GM12878 (cell line): Measurements from ENCODE around the gene TNFSF13. TPM values are rescaled to one million over a fixed set of nuclear protein-coding genes. Genes with fewer than 3 reads are reported as not detected.
A peak's percentile ranks its signal among the peaks of the same experiment; 100 is the strongest.

ENCODE experiments used
- ATAC-seq: fragments of 200-7000 bp; cut with Tn5 transposase; 3 replicates; pipeline ENCODE4 v1.9.1; 2020; ENCODE audit warnings: mild to moderate bottlenecking, moderate library complexity
- BruUV-seq: library from RNA; stranded (reverse); fragments of 400-500 nt; replicated peaks from 2 replicates; lab custom pipeline; 2021; lab: Mats Ljungman, UMichigan
- CTCF ChIA-PET: fragments of 300-600 bp; sonication (Branson Sonifier 250); formaldehyde crosslinking; extraction: SDS; loops from one replicate; lab custom pipeline; 2021; ENCODE audit warnings: inconsistent platforms; lab: Yijun Ruan, JAX
- POLR2A ChIA-PET: fragments of 350-600 bp; formaldehyde crosslinking; extraction: SDS; loops from one replicate; lab custom pipeline; 2021; ENCODE audit warnings: inconsistent platforms; lab: Charles Lee
- RAD21 ChIA-PET: fragments of 300-600 bp; sonication (Branson Sonifier 250); formaldehyde crosslinking; loops from one replicate; lab custom pipeline; 2023; ENCODE audit warnings: antibody characterized with exemption; ENCODE audit not compliant: unreplicated experiment; lab: Charles Lee
- SMC1A ChIA-PET: fragments of 300-600 bp; sonication (Branson Sonifier 250); formaldehyde crosslinking; loops from one replicate; lab custom pipeline; 2023; ENCODE audit not compliant: unreplicated experiment, uncharacterized antibody; lab: Charles Lee
- DNase-seq: peaks from one replicate; pipeline ENCODE4 v3.0.0-alpha.2; 2011; ENCODE audit warnings: low read depth, low spot score
- FAIRE-seq: peaks from 3 replicates; lab custom pipeline; 2011; peaks lifted over from hg19 to GRCh38; lab: Jason Lieb, UNC
- H2AFZ ChIP-seq: 2 replicates; pipeline ENCODE4 v1.6.0; 2011; ENCODE audit warnings: low read depth, low read length, control low read depth; ENCODE audit not compliant: control insufficient read depth
- H3K27ac ChIP-seq: 2 replicates; pipeline ENCODE4 v1.5.1; 2011; ENCODE audit warnings: control low read depth; ENCODE audit not compliant: control insufficient read depth, insufficient read depth
- H3K27me3 ChIP-seq, 2 experiments: replicated peaks in 1 of 2; 2 replicates each; pipeline versions ENCODE4 v1.6.0 to v1.6.1; 2011; ENCODE audit warnings: low read length in 1 of 2; ENCODE audit not compliant: control insufficient read depth in 2 of 2, insufficient read depth in 2 of 2
- H3K36me3 ChIP-seq, 2 experiments: 2 replicates each; pipeline ENCODE4 v1.5.1; 2011; ENCODE audit warnings: low read length in 1 of 2; ENCODE audit not compliant: control insufficient read depth in 2 of 2, insufficient read depth in 2 of 2
- H3K4me1 ChIP-seq: 2 replicates; pipeline ENCODE4 v1.6.1; 2011; ENCODE audit warnings: mild to moderate bottlenecking, low read length, moderate library complexity, mixed read lengths; ENCODE audit not compliant: control insufficient read depth, insufficient read depth
- H3K4me2 ChIP-seq: 2 replicates; pipeline ENCODE4 v1.6.0; 2011; ENCODE audit warnings: control low read depth; ENCODE audit not compliant: control insufficient read depth, insufficient read depth
- H3K4me3 ChIP-seq: fragments of 200-600 bp; sonication (generic); 2 replicates; pipeline ENCODE4 v1.5.1; 2016
- H3K79me2 ChIP-seq: 2 replicates; pipeline ENCODE4 v1.6.0; 2011; ENCODE audit warnings: low read length; ENCODE audit not compliant: control insufficient read depth, insufficient read depth
- H3K9ac ChIP-seq: 2 replicates; pipeline ENCODE4 v1.8.0; 2011; ENCODE audit warnings: low read length, control low read depth, mixed read lengths; ENCODE audit not compliant: control insufficient read depth, insufficient read depth
- H3K9me3 ChIP-seq: replicated peaks from 3 replicates; pipeline ENCODE4 v1.5.1; 2011; ENCODE audit warnings: mild to moderate bottlenecking, low read length; ENCODE audit not compliant: control insufficient read depth, insufficient read depth
- H4K20me1 ChIP-seq: 2 replicates; pipeline ENCODE4 v1.6.0; 2011; ENCODE audit not compliant: control insufficient read depth, insufficient read depth
- BACH1 ChIP-seq: fragments of 450-650 bp; IDR thresholded peaks from 2 replicates; pipeline ENCODE4 v1.6.1; 2017; ENCODE audit warnings: mild to moderate bottlenecking, borderline replicate concordance
- BHLHE40 ChIP-seq, 2 experiments: fragments of 450-650 bp in 1 of 2; IDR thresholded peaks; 2 replicates each; pipeline ENCODE4 v1.6.1; 2011 to 2017; ENCODE audit warnings: low read depth in 2 of 2, borderline replicate concordance in 1 of 2, improper control_type of control experiment in 1 of 2, low read length in 1 of 2, mild to moderate bottlenecking in 1 of 2
- EED ChIP-seq: sonication (generic); IDR thresholded peaks from 2 replicates; pipeline ENCODE4 v1.6.1; 2016; ENCODE audit warnings: antibody characterized with exemption, low read depth
- MYC ChIP-seq: IDR thresholded peaks from 2 replicates; pipeline ENCODE4 v1.6.1; 2011; ENCODE audit warnings: mild to moderate bottlenecking, low read length, moderate library complexity, inconsistent platforms; ENCODE audit not compliant: insufficient read depth, insufficient replicate concordance, insufficient read length, severe bottlenecking
- PML ChIP-seq: IDR thresholded peaks from 2 replicates; pipeline ENCODE4 v1.6.1; 2012; ENCODE audit warnings: low read length, inconsistent platforms
- RB1 ChIP-seq: fragments of 450-650 bp; formaldehyde crosslinking; IDR thresholded peaks from 2 replicates; pipeline ENCODE4 v1.6.1; 2017; ENCODE audit warnings: mild to moderate bottlenecking, borderline replicate concordance
- RUNX3 ChIP-seq: IDR thresholded peaks from 2 replicates; pipeline ENCODE4 v1.6.1; 2012; ENCODE audit warnings: low read length, inconsistent platforms
- USF2 ChIP-seq: IDR thresholded peaks from 2 replicates; pipeline ENCODE4 v1.6.1; 2011; ENCODE audit warnings: low read depth, low read length, improper control_type of control experiment, borderline replicate concordance
- ZBTB40 ChIP-seq: fragments of 450-650 bp; IDR thresholded peaks from 2 replicates; pipeline ENCODE4 v1.6.1; 2016; ENCODE audit warnings: mild to moderate bottlenecking, moderate library complexity, borderline replicate concordance
- WGBS: methylation state at CpG from one replicate; pipeline ENCODE4 v1.1.6; 2016; ENCODE audit warnings: low lambda C conversion rate; ENCODE audit not compliant: insufficient replicate concordance, insufficient coverage; ENCODE audit errors: missing lambda C conversion rate; 5-methylcytosine and 5-hydroxymethylcytosine counted together
- in situ Hi-C: fragments of 300-500 bp; cut with MboI; formaldehyde crosslinking; loops from 9 replicates; pipeline ENCODE4 v1.14.3; 2018; ENCODE audit warnings: mixed read lengths
- intact Hi-C: fragments of 100-400 bp; cut with micrococcal nuclease; formaldehyde crosslinking; loops from one replicate; pipeline ENCODE4 v1.14.2; 2022; ENCODE audit not compliant: unreplicated experiment
- polyA plus RNA-seq, 11 experiments: library from polyadenylated mRNA; depleted of rRNA in 4 of 11; unstranded in 6 of 11; stranded (reverse) in 5 of 11; fragments of >200 nt; fragmentation: Nextera tagmentation in 4 of 11; fragmentation: Illumina TruSeq in 1 of 11; extraction: Ambion mirVana in 4 of 11; extraction: Trizol in 1 of 11; gene quantifications; 1 replicate in 1 of 11; 2 replicates in 10 of 11; pipeline versions ENCODE4 v1.2.1 to v1.2.3, GENCODE V29; 2011 to 2016; ENCODE audit warnings: inconsistent platforms in 2 of 11, missing spikeins in 2 of 11, low read depth in 1 of 11
- total RNA-seq, 4 experiments: library from RNA; depleted of rRNA in 3 of 4; stranded (reverse); fragments of >200 nt in 3 of 4; fragmentation: Illumina TruSeq in 1 of 4; extraction: Trizol in 1 of 4; gene quantifications; 2 replicates each; pipeline versions ENCODE4 v1.2.1 to v1.2.3, GENCODE V29; 2013 to 2021

Gene TNFSF13
- total and polyA plus RNA-seq, 10 of the 15 experiments (the other 5 are each of a cell fraction or from before 2014, with no cell fraction given) = 0.56 to 14.6 (median 9.7) TPM

- no peak overlapping the region for H3K27ac ChIP-seq
- WGBS = 72% methylated on average over 4 of the region's 4 CpGs
Measured at GRCh38 chr17:7551396-7551795, 7.2 kb upstream of the TNFSF13 start.

GRCh38 chr17:7552621-7553051 is 5.9 kb upstream of the TNFSF13 start:
- Histone ChIP-seq H3K36me3 (no peaks in the 10 kb centered on the region), H3K27me3 (no peaks in the 10 kb centered on the region; a peak in 1 of 4 replicates), H2AFZ (no peak overlapping the region), H3K27ac (no peak overlapping the region; the same call in 1 of the 2 replicates), H3K9ac (peak overlapping the region; percentile 7; the same call in 1 of the 2 replicates), H3K79me2 (no peaks in the 10 kb centered on the region), H3K4me3 (0 out of 2 replicates have a peak overlapping the region, but pooled peaks have one; percentile 31), H3K4me1 (peaks cover 31% of the 10 kb centered on the region), H4K20me1 (no peaks in the 10 kb centered on the region), H3K9me3 (no peaks in the 10 kb centered on the region), H3K4me2 (peak overlapping the region; percentile 45)
- ChIA-PET POLR2A (interaction anchor here (0.5 to 1.5 kb wide), 12 partner anchors 7 to 374 kb away, joined by 3 to 6 read pairs (median 3); partner anchors contain the start of genes ACADVL, DLG4, SENP3 and TMEM256), SMC1A (interaction anchor here (0.9 to 2.2 kb wide), 6 partner anchors 8 to 598 kb away, joined by 3 to 10 read pairs (median 4); partner anchors contain the start of gene SENP3), RAD21 (interaction anchor here (0.7 to 1.8 kb wide), 7 partner anchors 8 to 135 kb away, joined by 3 to 7 read pairs (median 5); partner anchors contain the start of gene TP53), CTCF (interaction anchor here (0.6 to 2.5 kb wide), 11 partner anchors 8 to 201 kb away, joined by 3 to 20 read pairs (median 3); partner anchors contain the start of genes FXR2, SENP3 and TP53)
- intact Hi-C loops (no loop called here), in situ Hi-C loops (loop anchor here (25.0 kb wide), 1 partner anchor 515 kb away; the partner anchor contains the start of genes SLC16A11 and SLC16A13)
- BruUV-seq = no TSS peak
- ATAC-seq (peak; percentile 91), DNase-seq (peak; percentile 95), FAIRE-seq (peak; percentile 95)
- WGBS = 2% methylated on average over 6 of the region's 6 CpGs
- TF ChIP-seq USF2 = no peak
- TF ChIP-seq RUNX3 = peak; percentile 83
- peak; percentile 77 to 78; a peak in 3 of 4 replicates for TF ChIP-seq BHLHE40 (IDR thresholded peaks at IDR 0.05; ENCODE audit: borderline replicate concordance in 1 of 2, low read depth in 2 of 2, low read length in 1 of 2)
- peak; percentile 84 for TF ChIP-seq EED
- no peak for TF ChIP-seq RB1
- TF ChIP-seq BACH1 = no peak
- TF ChIP-seq ZBTB40 = no peak

More at GRCh38 chr17:7551396-7551795, 7.2 kb upstream of the TNFSF13 start:
- Histone ChIP-seq H3K27me3 (no peaks in the 10 kb centered on the region; a peak in 1 of 4 replicates), H3K9me3 (no peaks in the 10 kb centered on the region), H3K9ac (no peak overlapping the region), H3K4me3 (no peak overlapping the region), H3K4me1 (peaks cover 29% of the 10 kb centered on the region), H3K4me2 (no peak overlapping the region), H4K20me1 (no peaks in the 10 kb centered on the region), H3K79me2 (no peaks in the 10 kb centered on the region), H2AFZ (no peak overlapping the region), H3K36me3 (no peaks in the 10 kb centered on the region)
- in situ Hi-C loops (loop anchor here (25.0 kb wide), 1 partner anchor 514 kb away; the partner anchor contains the start of genes SLC16A11 and SLC16A13), intact Hi-C loops (no loop called here)
- ChIA-PET RAD21 (interaction anchor here (1.2 to 1.6 kb wide), 3 partner anchors 9 to 136 kb away, joined by 5 to 7 read pairs (median 7); partner anchors contain the start of gene TP53), CTCF (interaction anchor here (2.0 to 2.5 kb wide), 2 partner anchors 9 to 36 kb away, joined by 12 to 20 read pairs; partner anchors contain the start of gene SENP3), SMC1A (interaction anchor here (1.2 to 1.6 kb wide), 4 partner anchors 10 to 38 kb away, joined by 3 to 6 read pairs (median 4); partner anchors contain the start of gene SENP3), POLR2A (interaction anchor here (1.0 to 1.5 kb wide), 2 partner anchors 11 to 20 kb away, joined by 3 to 5 read pairs; partner anchors contain the start of gene SENP3)
- ATAC-seq = no peak
- no peak for FAIRE-seq
- no peak for TF ChIP-seq MYC
- TF ChIP-seq PML = no peak
- DNase-seq = no peak
- no TSS peak for BruUV-seq
